ENCODE results near the gene OPA1.

GRCh38 chr3:193640728-193641439 is 47.9 kb downstream of the OPA1 start:
- TF ChIP-seq, protein P1, sequence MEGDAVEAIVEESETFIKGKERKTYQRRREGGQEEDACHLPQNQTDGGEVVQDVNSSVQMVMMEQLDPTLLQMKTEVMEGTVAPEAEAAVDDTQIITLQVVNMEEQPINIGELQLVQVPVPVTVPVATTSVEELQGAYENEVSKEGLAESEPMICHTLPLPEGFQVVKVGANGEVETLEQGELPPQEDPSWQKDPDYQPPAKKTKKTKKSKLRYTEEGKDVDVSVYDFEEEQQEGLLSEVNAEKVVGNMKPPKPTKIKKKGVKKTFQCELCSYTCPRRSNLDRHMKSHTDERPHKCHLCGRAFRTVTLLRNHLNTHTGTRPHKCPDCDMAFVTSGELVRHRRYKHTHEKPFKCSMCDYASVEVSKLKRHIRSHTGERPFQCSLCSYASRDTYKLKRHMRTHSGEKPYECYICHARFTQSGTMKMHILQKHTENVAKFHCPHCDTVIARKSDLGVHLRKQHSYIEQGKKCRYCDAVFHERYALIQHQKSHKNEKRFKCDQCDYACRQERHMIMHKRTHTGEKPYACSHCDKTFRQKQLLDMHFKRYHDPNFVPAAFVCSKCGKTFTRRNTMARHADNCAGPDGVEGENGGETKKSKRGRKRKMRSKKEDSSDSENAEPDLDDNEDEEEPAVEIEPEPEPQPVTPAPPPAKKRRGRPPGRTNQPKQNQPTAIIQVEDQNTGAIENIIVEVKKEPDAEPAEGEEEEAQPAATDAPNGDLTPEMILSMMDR (IDR thresholded peaks at IDR 0.05; ENCODE audit: low read depth, low read length, poor library complexity, severe bottlenecking): no peak
- TF ChIP-seq EZH2phosphoT487 (IDR thresholded peaks at IDR 0.05; ENCODE audit: borderline replicate concordance, low read length): no peak

Data from DOHH2 (cell line).